ENCODE results near the gene SDK1.
"Not testable (repeated sequence)": the region's sequence is repeated elsewhere in the genome, so short reads cannot be mapped to it uniquely, and the experiment has no call there.

SDK1 gene

DNA sequence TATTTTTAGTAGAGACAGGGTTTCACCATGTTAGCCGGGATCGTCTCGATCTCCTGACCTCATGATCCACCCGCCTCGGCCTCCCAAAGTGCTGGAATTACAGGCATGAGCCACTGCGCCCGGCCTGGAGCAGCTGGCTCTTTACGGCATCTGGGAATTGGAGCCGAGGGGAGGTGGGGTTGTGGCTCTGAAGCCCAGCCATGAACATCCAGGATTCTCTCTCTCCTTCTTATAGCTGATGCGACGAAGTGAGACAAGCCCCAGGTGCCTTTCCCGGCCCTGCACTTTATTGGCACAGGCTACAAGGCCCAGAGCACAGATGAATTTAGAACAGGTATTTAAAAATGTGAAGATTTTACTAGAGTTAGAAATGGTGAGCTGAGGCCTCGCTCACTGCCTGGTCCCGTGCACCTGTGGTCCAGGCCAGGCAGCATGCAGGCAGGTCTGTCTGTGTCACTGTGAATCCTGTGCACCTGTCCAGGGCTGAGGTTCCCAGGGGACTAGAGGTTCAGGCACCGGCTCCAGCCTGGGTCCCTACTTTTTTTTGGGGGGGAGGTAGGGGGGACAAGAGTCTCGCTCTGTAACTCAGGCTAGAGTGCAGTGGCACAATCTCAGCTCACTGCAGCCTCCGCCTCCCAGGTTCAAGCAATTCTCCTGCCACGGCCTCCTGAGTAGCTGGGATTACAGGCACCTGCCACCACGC is 1001.3 kb downstream of the SDK1 start:
- TF ChIP-seq, protein P1, sequence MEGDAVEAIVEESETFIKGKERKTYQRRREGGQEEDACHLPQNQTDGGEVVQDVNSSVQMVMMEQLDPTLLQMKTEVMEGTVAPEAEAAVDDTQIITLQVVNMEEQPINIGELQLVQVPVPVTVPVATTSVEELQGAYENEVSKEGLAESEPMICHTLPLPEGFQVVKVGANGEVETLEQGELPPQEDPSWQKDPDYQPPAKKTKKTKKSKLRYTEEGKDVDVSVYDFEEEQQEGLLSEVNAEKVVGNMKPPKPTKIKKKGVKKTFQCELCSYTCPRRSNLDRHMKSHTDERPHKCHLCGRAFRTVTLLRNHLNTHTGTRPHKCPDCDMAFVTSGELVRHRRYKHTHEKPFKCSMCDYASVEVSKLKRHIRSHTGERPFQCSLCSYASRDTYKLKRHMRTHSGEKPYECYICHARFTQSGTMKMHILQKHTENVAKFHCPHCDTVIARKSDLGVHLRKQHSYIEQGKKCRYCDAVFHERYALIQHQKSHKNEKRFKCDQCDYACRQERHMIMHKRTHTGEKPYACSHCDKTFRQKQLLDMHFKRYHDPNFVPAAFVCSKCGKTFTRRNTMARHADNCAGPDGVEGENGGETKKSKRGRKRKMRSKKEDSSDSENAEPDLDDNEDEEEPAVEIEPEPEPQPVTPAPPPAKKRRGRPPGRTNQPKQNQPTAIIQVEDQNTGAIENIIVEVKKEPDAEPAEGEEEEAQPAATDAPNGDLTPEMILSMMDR (IDR thresholded peaks at IDR 0.05; ENCODE audit: extremely low read depth, insufficient read depth, missing control alignments): no peak
- in situ Hi-C loops (cut with MboI; ENCODE audit: low pct_unique_long_range_greater_than_20kb, low sequenced_read_pairs, unreplicated experiment): no loop called here
- DNase-seq (ENCODE audit: low spot score): no peak

DNA sequence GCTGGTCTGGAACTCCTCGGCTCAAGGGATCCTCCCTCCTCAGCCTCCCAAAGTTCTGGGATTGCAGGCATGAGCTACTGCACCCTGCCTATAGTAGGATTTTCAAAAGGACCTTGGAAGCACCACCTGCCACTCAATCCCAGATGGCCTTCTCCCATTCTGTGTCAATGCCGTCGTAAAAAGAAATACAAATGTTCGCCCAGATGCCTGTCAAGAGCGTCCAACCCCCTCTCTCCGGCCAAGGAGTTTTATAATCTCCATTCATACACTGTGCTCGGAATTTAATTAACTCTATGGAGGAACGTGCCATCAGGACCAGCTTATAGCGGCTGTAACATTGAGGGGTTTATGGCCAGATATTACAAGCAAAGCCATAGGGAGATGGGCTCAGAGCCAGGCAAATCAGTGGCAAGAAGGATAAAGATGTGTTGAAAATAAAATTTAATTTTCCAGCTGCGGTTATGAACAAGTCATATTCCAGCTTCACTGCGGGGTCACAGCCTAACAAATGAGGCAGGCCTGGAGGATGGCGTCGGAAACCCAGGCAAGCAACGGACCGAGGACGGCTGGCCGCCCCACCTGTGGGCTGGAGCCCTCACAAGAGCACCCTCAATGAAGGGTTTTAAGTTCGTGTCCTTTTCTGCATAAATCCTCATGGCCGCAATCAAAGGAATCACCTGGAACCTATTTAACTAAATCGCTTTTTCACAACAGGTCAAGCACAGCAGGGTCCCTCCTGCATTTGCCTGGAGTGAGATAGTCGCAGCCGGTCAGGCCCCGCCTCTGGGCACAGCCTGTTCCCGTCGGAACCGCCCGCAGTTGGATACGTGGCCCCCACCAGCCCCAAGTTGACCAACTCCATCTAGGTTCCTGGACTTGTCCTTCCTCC is 1006.5 kb downstream of the SDK1 start:
- DNase-seq (ENCODE audit: low spot score): no peak
- in situ Hi-C loops (cut with MboI; ENCODE audit: low pct_unique_long_range_greater_than_20kb, low sequenced_read_pairs, unreplicated experiment): no loop called here
- TF ChIP-seq, protein P1 (IDR thresholded peaks at IDR 0.05; ENCODE audit: extremely low read depth, insufficient read depth, missing control alignments): no peak

DNA sequence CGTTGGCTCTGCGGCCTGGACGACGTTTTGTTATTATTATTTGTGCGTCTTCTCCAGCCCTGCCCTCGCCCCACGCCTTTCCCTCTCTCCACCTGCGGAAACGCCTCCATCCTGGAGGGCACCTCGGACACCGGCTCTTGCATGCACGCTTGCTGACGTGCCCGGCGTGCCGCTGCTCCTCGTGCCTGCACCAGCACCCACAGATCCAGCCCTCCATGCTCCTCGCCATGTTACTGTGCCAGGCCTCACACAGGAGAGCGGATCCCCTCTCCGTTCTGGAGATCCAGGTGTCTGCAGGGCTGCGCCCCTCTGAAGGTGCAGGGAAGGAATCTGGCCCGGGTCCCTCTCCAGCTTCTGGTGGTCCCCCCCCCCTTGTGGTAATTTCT is 1007.1 kb downstream of the SDK1 start:
- DNase-seq (ENCODE audit: low spot score): no peak
- TF ChIP-seq, protein P1 (IDR thresholded peaks at IDR 0.05; ENCODE audit: extremely low read depth, insufficient read depth, missing control alignments): no peak
- in situ Hi-C loops (cut with MboI; ENCODE audit: low pct_unique_long_range_greater_than_20kb, low sequenced_read_pairs, unreplicated experiment): no loop called here

DNA sequence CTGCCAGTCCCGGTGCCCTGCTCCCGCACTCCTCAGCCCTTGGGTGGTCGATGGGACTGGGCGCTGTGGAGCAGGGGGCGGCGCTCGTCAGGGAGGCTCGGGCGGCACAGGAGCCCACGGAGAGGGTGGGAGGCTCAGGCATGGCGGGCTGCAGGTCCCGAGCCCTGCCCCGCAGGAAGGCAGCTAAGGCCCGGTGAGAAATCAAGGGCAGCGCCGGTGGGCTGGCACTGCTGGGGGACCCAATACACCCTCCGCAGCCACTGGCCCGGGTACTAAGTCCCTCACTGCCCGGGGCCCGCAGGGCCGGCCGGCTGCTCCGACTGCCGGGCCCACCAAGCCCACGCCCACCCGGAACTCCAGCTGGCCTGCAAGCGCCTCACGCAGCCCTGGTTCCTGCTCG is 1012.9 kb downstream of the SDK1 start:
- in situ Hi-C loops (cut with MboI; ENCODE audit: low pct_unique_long_range_greater_than_20kb, low sequenced_read_pairs, unreplicated experiment): not testable (repeated sequence)

DNA sequence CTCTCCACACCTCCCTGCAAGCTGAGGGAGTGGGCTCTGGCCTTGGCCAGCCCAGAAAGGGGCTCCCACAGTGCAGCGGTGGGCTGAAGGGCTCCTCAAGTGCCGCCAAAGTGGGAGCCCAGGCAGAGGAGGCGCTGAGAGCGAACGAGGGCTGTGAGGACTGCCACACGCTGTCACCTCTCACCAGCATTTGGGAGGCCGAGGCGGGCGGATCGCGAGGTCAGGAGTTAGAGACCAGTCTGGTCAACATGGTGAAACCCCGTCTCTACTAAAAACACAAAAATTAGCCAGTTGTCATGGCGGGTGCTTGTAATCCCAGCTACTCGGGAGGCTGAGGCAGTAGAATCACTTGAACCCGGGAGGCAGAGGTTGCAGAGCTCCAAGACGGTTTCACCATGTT is 1013.3 kb downstream of the SDK1 start:
- DNase-seq (ENCODE audit: low spot score); in situ Hi-C loops (cut with MboI; ENCODE audit: low pct_unique_long_range_greater_than_20kb, low sequenced_read_pairs, unreplicated experiment): not testable (repeated sequence)

More for the DNA sequence above, 1012.9 kb downstream of the SDK1 start:
- not testable (repeated sequence) for DNase-seq (ENCODE audit: low spot score)
